Measurements from ENCODE around the gene KIRREL3. TPM values are rescaled to one million over a fixed set of nuclear protein-coding genes. Genes with fewer than 3 reads are reported as not detected.
A peak's percentile ranks its signal among the peaks of the same experiment; 100 is the strongest.

Gene KIRREL3
- total and polyA plus RNA-seq, 2 of the 8 experiments (the other 6 are each of a cell fraction or from before 2014, with no cell fraction given): 0.29 to 0.32 TPM

- no peak overlapping the region; the same call in 1 of the 2 replicates for H4K8ac ChIP-seq (ENCODE audit: extremely low read depth, insufficient read depth, low read length)
- peak overlapping the region; percentile 68 to 79 for H3K4me2 ChIP-seq (ENCODE audit: insufficient read depth in 1 of 2, low read depth in 2 of 2, low read length in 2 of 2)
- FAIRE-seq: no peak
- DNase-seq (ENCODE audit: low read depth in 1 of 2, low spot score in 2 of 2): peak in 1 of 2 experiments; percentile 84
- H3K36me3 ChIP-seq (ENCODE audit: control insufficient read depth in 2 of 4, insufficient read depth in 4 of 4, low read length in 3 of 4): no peaks in the 10 kb centered on the region
- H2AK5ac ChIP-seq (ENCODE audit: low read depth, low read length): no peak overlapping the region
- no peak overlapping the region for H3K23ac ChIP-seq (ENCODE audit: insufficient read length)
- H3K27me3 ChIP-seq (replicated peaks in 1 of 4; ENCODE audit: control insufficient read depth in 3 of 4, extremely low read depth in 1 of 4, insufficient read depth in 3 of 4, low read length in 3 of 4): peaks cover 32 to 60% (median 49%) of the 10 kb centered on the region in 4 experiments
- peak overlapping the region; percentile 66; the same call in 1 of the 2 replicates for H2AFZ ChIP-seq (ENCODE audit: low read length)
- H3K79me2 ChIP-seq (ENCODE audit: control insufficient read depth in 1 of 2, insufficient read depth in 2 of 2, low read length in 2 of 2): no peaks in the 10 kb centered on the region
- ChIA-PET POLR2A (ENCODE audit: partially characterized antibody) (no interaction called here), CTCF (ENCODE audit: partially characterized antibody) (interaction anchor here (0.6 to 7.7 kb wide), 14 partner anchors 13 to 511 kb away, joined by 3 to 55 read pairs (median 4); no protein-coding TSS in a partner anchor)
- peak overlapping the region; percentile 46 to 74 (median 62) for H3K4me3 ChIP-seq (ENCODE audit: extremely low read depth in 1 of 4, insufficient read depth in 2 of 4, low read depth in 3 of 4, low read length in 4 of 4)
- no peak overlapping the region for H2BK15ac ChIP-seq (ENCODE audit: low read length)
- 0% methylated on average over 35 of the region's 62 CpGs; no CpG with 5 or more reads in 1 of the 2 experiments for WGBS, 2 experiments (ENCODE audit: extremely low coverage in 1 of 2, insufficient coverage in 1 of 2, insufficient read length in 1 of 2, insufficient replicate concordance in 2 of 2, low coverage in 1 of 2, low lambda C conversion rate in 2 of 2, missing lambda C conversion rate in 1 of 2)
- H2BK120ac ChIP-seq (replicated peaks; ENCODE audit: low read depth, low read length): no peak overlapping the region
- no peak overlapping the region for H2BK5ac ChIP-seq (ENCODE audit: low read depth, low read length)
- H2BK12ac ChIP-seq (ENCODE audit: low read depth, low read length): peak overlapping the region; percentile 35; the same call in 1 of the 2 replicates
- H4K20me1 ChIP-seq (replicated peaks in 1 of 2; ENCODE audit: control insufficient read depth in 1 of 2, insufficient read depth in 2 of 2, low read length in 2 of 2): no peaks in the 10 kb centered on the region
- H4K91ac ChIP-seq (replicated peaks; ENCODE audit: insufficient read length, low read length): no peak overlapping the region
- no peak overlapping the region for H3K56ac ChIP-seq (replicated peaks; ENCODE audit: insufficient read length, low read depth, low read length)
- no peaks in the 10 kb centered on the region for H3K9me3 ChIP-seq (ENCODE audit: insufficient read depth in 2 of 2, low read depth in 1 of 2, low read length in 1 of 2)
- H3K27ac ChIP-seq (ENCODE audit: low read depth, low read length): no peak overlapping the region
- no peak overlapping the region for H3K14ac ChIP-seq (ENCODE audit: insufficient read length)
- peaks cover 9% of the 10 kb centered on the region; the same call in 1 of the 2 replicates for H3K23me2 ChIP-seq (ENCODE audit: low read depth, low read length)
- H4K5ac ChIP-seq (ENCODE audit: insufficient read length, low read depth, low read length): peak overlapping the region; percentile 3
- peak overlapping the region; percentile 88 for H3K18ac ChIP-seq (ENCODE audit: extremely low read depth, low read length)
- no peak overlapping the region for H3K4ac ChIP-seq (replicated peaks; ENCODE audit: insufficient read length, low read depth, low read length)
- H3K4me1 ChIP-seq (replicated peaks in 1 of 4; ENCODE audit: control insufficient read depth in 3 of 4, insufficient read depth in 4 of 4, low read length in 3 of 4): peaks cover 3 to 11% (median 8%) of the 10 kb centered on the region in 4 experiments; a peak in 6 of 7 replicates
- H3K79me1 ChIP-seq (ENCODE audit: low read depth, low read length): no peaks in the 10 kb centered on the region
- H3K9ac ChIP-seq (replicated peaks in 1 of 4; ENCODE audit: extremely low read depth in 1 of 4, low read depth in 3 of 4, low read length in 3 of 4): no peak overlapping the region; a peak in 1 of 7 replicates
- H2BK20ac ChIP-seq (ENCODE audit: low read length): no peak overlapping the region
- TF ChIP-seq ATF3 (IDR thresholded peaks at IDR 0.05; ENCODE audit: insufficient read depth, low read depth, low read length) (no peak), PHF8 (conservative IDR thresholded peaks at IDR 0.05; ENCODE audit: low read depth, low read length) (0 out of 2 replicates have a peak, but pooled peaks have one; percentile 29), BRCA1 (IDR thresholded peaks at IDR 0.05; ENCODE audit: low read depth, low read length) (no peak), SP2 (IDR thresholded peaks at IDR 0.05; ENCODE audit: low read length) (no peak), YY1 (IDR thresholded peaks at IDR 0.05; ENCODE audit: low read depth, low read length) (no peak), SRF (IDR thresholded peaks at IDR 0.05; ENCODE audit: low read depth, low read length) (no peak), BCL11A (IDR thresholded peaks at IDR 0.05; ENCODE audit: low read depth in 2 of 2, low read length in 2 of 2) (no peak), GABPA (IDR thresholded peaks at IDR 0.05; ENCODE audit: borderline replicate concordance, insufficient read depth, low read length) (no peak), SP4 (IDR thresholded peaks at IDR 0.05; ENCODE audit: low read length) (no peak), TBP (IDR thresholded peaks at IDR 0.05; ENCODE audit: low read depth, low read length) (peak; percentile 38; the same call in 1 of the 2 replicates), RBBP5 (IDR thresholded peaks at IDR 0.05; ENCODE audit: borderline replicate concordance, low read depth, low read length) (0 out of 2 replicates have a peak, but pooled peaks have one; percentile 46), POU5F1 (IDR thresholded peaks at IDR 0.05; ENCODE audit: low read depth, low read length) (no peak)
These were observed 2.9 kb upstream of the KIRREL3 start for GRCh38 chr11:127003260-127003981.

Data from H1 (cell line).